HCT116 (cell line): ENCODE measurements around the gene LARP1. TPM values are rescaled to one million over a fixed set of nuclear protein-coding genes. Genes with fewer than 3 reads are reported as not detected.

ENCODE experiments used
- ATAC-seq: fragments of 200-7000 bp; cut with Tn5 transposase; 2 replicates; pipeline ENCODE4 v1.9.1; 2020; ENCODE audit warnings: mild to moderate bottlenecking, moderate library complexity
- BruUV-seq: library from RNA; stranded (reverse); fragments of 400-500 nt; replicated peaks from 2 replicates; lab custom pipeline; 2021; lab: Mats Ljungman, UMichigan
- CTCF ChIA-PET: fragments of 300-600 bp; sonication (Branson Sonifier 250); formaldehyde crosslinking; loops from one replicate; lab custom pipeline; 2021; ENCODE audit warnings: antibody characterized with exemption; lab: Charles Lee
- POLR2A ChIA-PET: fragments of 300-600, 350-600 bp; sonication (Branson Sonifier 250); formaldehyde crosslinking; loops from one replicate; lab custom pipeline; 2021; ENCODE audit warnings: antibody characterized with exemption; lab: Charles Lee
- RAD21 ChIA-PET, 2 experiments: fragments of 300-600 bp; sonication (Branson Sonifier 250); formaldehyde crosslinking; loops; one replicate each; lab custom pipeline; 2023; ENCODE audit warnings: low total read pairs in 2 of 2; ENCODE audit not compliant: uncharacterized antibody in 2 of 2, unreplicated experiment in 2 of 2, low non-redundant PET in 1 of 2; lab: Charles Lee
- DNase-seq: peaks from one replicate; pipeline ENCODE4 v3.0.0-alpha.2; 2010; ENCODE audit warnings: low read depth, low spot score
- H2AFZ ChIP-seq: fragments of 200-600 bp; shearing (Covaris generic), sonication (generic); 2 replicates; pipeline ENCODE4 v1.6.1; 2017; ENCODE audit warnings: low read depth, mixed run types, mixed read lengths, antibody characterized with exemption, low read length; ENCODE audit not compliant: poor library complexity, severe bottlenecking
- H3K27ac ChIP-seq: 2 replicates; pipeline ENCODE4 v1.5.1; 2012; ENCODE audit warnings: low read depth, low read length
- H3K27me3 ChIP-seq: fragments of 200-600 bp; sonication (generic); 2 replicates; pipeline ENCODE4 v1.6.1; 2016; ENCODE audit warnings: mixed run types, low read length, mixed read lengths; ENCODE audit not compliant: insufficient read depth
- H3K36me3 ChIP-seq, 2 experiments: fragments of 200-500 bp in 1 of 2; fragments of 200-600 bp in 1 of 2; sonication (Bioruptor generic) in 1 of 2; sonication (generic) in 1 of 2; 2 replicates each; pipeline versions ENCODE4 v1.5.1 to v1.6.1; 2014 to 2016; ENCODE audit warnings: low read length in 2 of 2, inconsistent platforms in 1 of 2, mixed read lengths in 1 of 2, mixed run types in 1 of 2; ENCODE audit not compliant: insufficient read depth in 2 of 2, control insufficient read depth in 1 of 2
- H3K4me1 ChIP-seq, 2 experiments: fragments of 200-600 bp in 1 of 2; sonication (generic) in 1 of 2; 2 replicates each; pipeline versions ENCODE4 v1.5.1 to v1.6.1; 2012 to 2017; ENCODE audit warnings: low read length in 2 of 2, inconsistent platforms in 1 of 2, mild to moderate bottlenecking in 1 of 2, mixed read lengths in 1 of 2, mixed run types in 1 of 2, moderate library complexity in 1 of 2; ENCODE audit not compliant: insufficient read depth in 2 of 2, control insufficient read depth in 1 of 2
- H3K4me2 ChIP-seq: fragments of 200-600 bp; sonication (generic); 2 replicates; pipeline ENCODE4 v1.6.1; 2017; ENCODE audit warnings: mixed run types, low read length, mixed read lengths
- H3K4me3 ChIP-seq, 2 experiments: fragments of 200-600 bp in 1 of 2; sonication (generic) in 1 of 2; replicated peaks in 1 of 2; 2 replicates each; pipeline ENCODE4 v1.5.1; 2011 to 2016; ENCODE audit warnings: low read length in 2 of 2, control low read depth in 1 of 2, low read depth in 1 of 2, mild to moderate bottlenecking in 1 of 2, mixed read lengths in 1 of 2, mixed run types in 1 of 2
- H3K79me2 ChIP-seq: fragments of 200-600 bp; sonication (generic); 2 replicates; pipeline ENCODE4 v1.6.1; 2017; ENCODE audit warnings: mild to moderate bottlenecking, mixed run types, low read length, moderate library complexity, mixed read lengths; ENCODE audit not compliant: insufficient read depth
- H3K9ac ChIP-seq: fragments of 200-600 bp; sonication (generic); 2 replicates; pipeline ENCODE4 v1.6.1; 2016; ENCODE audit warnings: low read length, mixed read lengths
- H3K9me2 ChIP-seq: fragments of 200-600 bp; sonication (generic), shearing (Covaris generic); 2 replicates; pipeline ENCODE4 v1.6.1; 2017; ENCODE audit warnings: mixed run types, mild to moderate bottlenecking, moderate library complexity; ENCODE audit not compliant: insufficient read depth
- H3K9me3 ChIP-seq, 2 experiments: fragments of 200-500 bp in 1 of 2; fragments of 200-600 bp in 1 of 2; sonication (Bioruptor generic) in 1 of 2; sonication (generic) in 1 of 2; 2 replicates each; pipeline ENCODE4 v1.6.1; 2014 to 2017; ENCODE audit warnings: low read length in 2 of 2, mixed read lengths in 2 of 2, inconsistent platforms in 1 of 2, low read depth in 1 of 2, mild to moderate bottlenecking in 1 of 2, mixed run types in 1 of 2, moderate library complexity in 1 of 2; ENCODE audit not compliant: control insufficient read depth in 1 of 2, insufficient read depth in 1 of 2
- H4K20me1 ChIP-seq: fragments of 200-600 bp; sonication (generic), shearing (Covaris generic); 2 replicates; pipeline ENCODE4 v1.6.1; 2017; ENCODE audit warnings: mixed run types, mild to moderate bottlenecking, moderate library complexity; ENCODE audit not compliant: insufficient read depth
- CBX3 ChIP-seq: IDR thresholded peaks from 2 replicates; pipeline ENCODE4 v1.6.1; 2012; ENCODE audit warnings: low read depth
- CEBPB ChIP-seq: IDR thresholded peaks from 2 replicates; pipeline ENCODE4 v1.6.1; 2012; ENCODE audit warnings: low read depth
- EGR1 ChIP-seq: IDR thresholded peaks from 2 replicates; pipeline ENCODE4 v1.6.1; 2012; ENCODE audit warnings: low read depth
- ELF1 ChIP-seq: IDR thresholded peaks from 2 replicates; pipeline ENCODE4 v1.6.1; 2012; ENCODE audit warnings: low read depth, borderline replicate concordance
- EZH2phosphoT487 ChIP-seq: fragments of 200-600 bp; IDR thresholded peaks from 2 replicates; pipeline ENCODE4 v1.6.1; 2018; ENCODE audit warnings: antibody characterized with exemption, borderline replicate concordance
- FOSL1 ChIP-seq: IDR thresholded peaks from 2 replicates; pipeline ENCODE4 v1.6.1; 2012; ENCODE audit warnings: low read depth
- JUND ChIP-seq: IDR thresholded peaks from 2 replicates; pipeline ENCODE4 v1.6.1; 2012
- POLR2A ChIP-seq: IDR thresholded peaks from 2 replicates; pipeline ENCODE4 v1.7.0; 2011; ENCODE audit warnings: borderline replicate concordance; ENCODE audit not compliant: insufficient read depth, insufficient read length; ENCODE audit errors: extremely low read depth
- POLR2AphosphoS5 ChIP-seq: IDR thresholded peaks from 2 replicates; pipeline ENCODE4 v1.6.1; 2011; ENCODE audit warnings: mild to moderate bottlenecking, low read depth, low read length, moderate library complexity
- RAD21 ChIP-seq: IDR thresholded peaks from 2 replicates; pipeline ENCODE4 v1.6.1; 2012; ENCODE audit warnings: low read depth, mild to moderate bottlenecking
- SP1 ChIP-seq: IDR thresholded peaks from 2 replicates; pipeline ENCODE4 v1.6.1; 2012; ENCODE audit warnings: low read depth
- TCF7L2 ChIP-seq: IDR thresholded peaks from 2 replicates; pipeline ENCODE4 v1.7.0; 2011; ENCODE audit warnings: borderline replicate concordance, inconsistent platforms; ENCODE audit not compliant: insufficient read depth, insufficient read length; ENCODE audit errors: extremely low read depth
- YY1 ChIP-seq: IDR thresholded peaks from 2 replicates; pipeline ENCODE4 v1.6.1; 2011; ENCODE audit warnings: low read length, low read depth, moderate library complexity, mild to moderate bottlenecking; ENCODE audit not compliant: insufficient replicate concordance; ENCODE audit errors: extremely low read depth
- ZNF274 ChIP-seq: fragments of 200-500 bp; sonication (Bioruptor generic); IDR thresholded peaks from 2 replicates; pipeline ENCODE4 v1.6.1; 2014; ENCODE audit warnings: mild to moderate bottlenecking, low read depth, low read length, inconsistent platforms
- intact Hi-C: fragments of 100-400 bp; cut with micrococcal nuclease; formaldehyde crosslinking; loops from 2 replicates; pipeline ENCODE4 v1.10.0; 2022
- total RNA-seq: library from RNA; stranded (reverse); gene quantifications from one replicate; pipeline ENCODE4 v1.2.1, GENCODE V29; 2021; ENCODE audit not compliant: unreplicated experiment
- TF ChIP-seq, protein P1 (sequence below): IDR thresholded peaks from 2 replicates; pipeline ENCODE4 v1.6.1; 2012
- TF ChIP-seq, protein P2 (sequence below): IDR thresholded peaks from 2 replicates; pipeline ENCODE4 v1.6.1; 2012; ENCODE audit warnings: low read depth
- TF ChIP-seq, protein P3 (sequence below): IDR thresholded peaks from 2 replicates; pipeline ENCODE4 v1.6.1; 2012

LARP1 gene
- total RNA-seq, 1 experiment from 2014 or later, result 201 TPM

DNA sequence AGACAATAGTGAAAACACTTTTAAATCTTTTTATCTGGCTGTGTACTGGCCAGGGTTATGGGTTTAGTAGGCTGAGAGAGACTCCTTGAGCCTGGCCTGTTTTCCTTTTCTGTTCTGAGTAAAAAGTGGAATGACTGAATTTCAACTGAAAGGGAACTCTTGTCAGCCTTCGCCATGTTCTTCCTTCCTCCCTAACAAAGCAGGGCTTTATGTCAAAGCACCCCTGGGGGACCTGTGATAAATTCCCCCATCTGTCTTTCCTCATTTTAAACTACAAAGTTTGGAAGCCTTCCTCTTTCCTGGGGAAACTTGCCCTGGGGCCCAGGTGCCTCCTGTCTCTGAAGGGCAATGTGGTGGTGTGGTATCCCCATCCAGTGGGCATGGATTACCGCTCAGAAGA, 29.7 kb downstream of the LARP1 start (continued):
- TF ChIP-seq CBX3 (no peak), ZNF274 (no peak), JUND (no peak), CEBPB (no peak)

DNA sequence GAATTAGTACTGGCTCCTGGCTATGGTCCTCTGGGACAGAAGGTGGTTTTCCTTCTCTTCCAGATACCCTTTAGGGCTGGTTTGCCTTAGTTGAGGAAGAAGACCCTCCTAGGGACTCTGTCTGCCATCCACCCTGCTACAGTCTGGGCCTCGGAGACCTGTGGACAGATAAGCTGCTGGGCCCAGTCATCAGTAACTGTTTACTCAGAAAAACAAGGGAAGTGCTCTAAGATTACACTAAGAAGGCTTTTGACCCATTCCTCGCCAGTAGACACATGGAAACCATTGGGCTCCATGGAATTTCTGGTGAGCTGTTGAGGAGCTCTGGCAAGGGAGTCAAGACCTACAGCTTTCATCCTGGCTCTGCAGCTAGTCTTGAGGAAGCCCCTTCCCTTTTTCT, 31.2 kb downstream of the LARP1 start:
- Histone ChIP-seq H3K9me3 (no peaks in the 10 kb centered on the region), H4K20me1 (peaks cover 39% of the 10 kb centered on the region; the same call in 1 of the 2 replicates), H3K9me2 (no peaks in the 10 kb centered on the region), H3K4me1 (no peaks in the 10 kb centered on the region; a peak in 1 of 4 replicates), H2AFZ (no peak overlapping the region), H3K79me2 (peaks cover 96% of the 10 kb centered on the region), H3K27ac (no peak overlapping the region), H3K36me3 (peaks cover 2 to 20% of the 10 kb centered on the region in 2 experiments; a peak in 2 of 4 replicates), H3K9ac (no peak overlapping the region), H3K4me3 (no peak overlapping the region), H3K4me2 (no peak overlapping the region), H3K27me3 (no peaks in the 10 kb centered on the region)
- BruUV-seq, result no TSS peak
- intact Hi-C loops, result no loop called here
- POLR2A ChIA-PET, result no interaction called here
- DNase-seq (no peak), ATAC-seq (no peak)
- CTCF ChIA-PET, result no interaction called here
- RAD21 ChIA-PET, result no interaction called here
- no peak for TF ChIP-seq EZH2phosphoT487
- TF ChIP-seq EGR1, result no peak
- TF ChIP-seq, protein P1, sequence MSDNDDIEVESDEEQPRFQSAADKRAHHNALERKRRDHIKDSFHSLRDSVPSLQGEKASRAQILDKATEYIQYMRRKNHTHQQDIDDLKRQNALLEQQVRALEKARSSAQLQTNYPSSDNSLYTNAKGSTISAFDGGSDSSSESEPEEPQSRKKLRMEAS, result no peak
- no peak for TF ChIP-seq RAD21
- TF ChIP-seq ELF1, result no peak
- TF ChIP-seq, protein P2, sequence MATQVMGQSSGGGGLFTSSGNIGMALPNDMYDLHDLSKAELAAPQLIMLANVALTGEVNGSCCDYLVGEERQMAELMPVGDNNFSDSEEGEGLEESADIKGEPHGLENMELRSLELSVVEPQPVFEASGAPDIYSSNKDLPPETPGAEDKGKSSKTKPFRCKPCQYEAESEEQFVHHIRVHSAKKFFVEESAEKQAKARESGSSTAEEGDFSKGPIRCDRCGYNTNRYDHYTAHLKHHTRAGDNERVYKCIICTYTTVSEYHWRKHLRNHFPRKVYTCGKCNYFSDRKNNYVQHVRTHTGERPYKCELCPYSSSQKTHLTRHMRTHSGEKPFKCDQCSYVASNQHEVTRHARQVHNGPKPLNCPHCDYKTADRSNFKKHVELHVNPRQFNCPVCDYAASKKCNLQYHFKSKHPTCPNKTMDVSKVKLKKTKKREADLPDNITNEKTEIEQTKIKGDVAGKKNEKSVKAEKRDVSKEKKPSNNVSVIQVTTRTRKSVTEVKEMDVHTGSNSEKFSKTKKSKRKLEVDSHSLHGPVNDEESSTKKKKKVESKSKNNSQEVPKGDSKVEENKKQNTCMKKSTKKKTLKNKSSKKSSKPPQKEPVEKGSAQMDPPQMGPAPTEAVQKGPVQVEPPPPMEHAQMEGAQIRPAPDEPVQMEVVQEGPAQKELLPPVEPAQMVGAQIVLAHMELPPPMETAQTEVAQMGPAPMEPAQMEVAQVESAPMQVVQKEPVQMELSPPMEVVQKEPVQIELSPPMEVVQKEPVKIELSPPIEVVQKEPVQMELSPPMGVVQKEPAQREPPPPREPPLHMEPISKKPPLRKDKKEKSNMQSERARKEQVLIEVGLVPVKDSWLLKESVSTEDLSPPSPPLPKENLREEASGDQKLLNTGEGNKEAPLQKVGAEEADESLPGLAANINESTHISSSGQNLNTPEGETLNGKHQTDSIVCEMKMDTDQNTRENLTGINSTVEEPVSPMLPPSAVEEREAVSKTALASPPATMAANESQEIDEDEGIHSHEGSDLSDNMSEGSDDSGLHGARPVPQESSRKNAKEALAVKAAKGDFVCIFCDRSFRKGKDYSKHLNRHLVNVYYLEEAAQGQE, result no peak
- TF ChIP-seq YY1, result no peak
- TF ChIP-seq SP1, result no peak
- no peak for TF ChIP-seq POLR2A
- TF ChIP-seq, protein P3, sequence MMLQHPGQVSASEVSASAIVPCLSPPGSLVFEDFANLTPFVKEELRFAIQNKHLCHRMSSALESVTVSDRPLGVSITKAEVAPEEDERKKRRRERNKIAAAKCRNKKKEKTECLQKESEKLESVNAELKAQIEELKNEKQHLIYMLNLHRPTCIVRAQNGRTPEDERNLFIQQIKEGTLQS, result no peak
- no peak for TF ChIP-seq CBX3
- no peak for TF ChIP-seq JUND
- no peak for TF ChIP-seq POLR2AphosphoS5
- TF ChIP-seq FOSL1, result no peak
- TF ChIP-seq TCF7L2, result no peak
